ENCODE data around the gene NDST1. TPM values are rescaled to one million over a fixed set of nuclear protein-coding genes. Genes with fewer than 3 reads are reported as not detected.

NDST1 gene
- total and polyA plus RNA-seq, 2 experiments from 2014 or later: 39.1 to 129 TPM

GRCh38 chr5:150553402-150553801 is 45.5 kb downstream of the NDST1 start:
- DNase-seq: no peak
- no peak overlapping the region for H2AFZ ChIP-seq
- H4K20me1 ChIP-seq (ENCODE audit: insufficient read depth): no peaks in the 10 kb centered on the region
- no peaks in the 10 kb centered on the region for H3K27me3 ChIP-seq (replicated peaks; ENCODE audit: insufficient read depth)
- TF ChIP-seq EZH2 (IDR thresholded peaks at IDR 0.05; ENCODE audit: insufficient read depth, poor library complexity, severe bottlenecking) (no peak), EZH2phosphoT487 (IDR thresholded peaks at IDR 0.05; ENCODE audit: insufficient read depth, low read depth) (no peak)
- WGBS, 2 experiments (ENCODE audit: low coverage in 1 of 2, low lambda C conversion rate in 2 of 2, missing lambda C conversion rate in 2 of 2): 92 to 94% methylated on average over 16 to 17 of the region's 17 CpGs
- H3F3A ChIP-seq (ENCODE audit: insufficient read depth): peaks cover 20% of the 10 kb centered on the region
- H3K36me3 ChIP-seq (ENCODE audit: low read depth): peaks cover 63% of the 10 kb centered on the region
- no peak overlapping the region for H3K4me2 ChIP-seq (ENCODE audit: unreplicated experiment)
- no peaks in the 10 kb centered on the region for H3K9me3 ChIP-seq (ENCODE audit: low read depth)
- H3K27ac ChIP-seq: no peak overlapping the region
- H3K9me2 ChIP-seq (ENCODE audit: insufficient read depth): no peaks in the 10 kb centered on the region
- no peaks in the 10 kb centered on the region; the same call in 1 of the 2 replicates for H3K4me1 ChIP-seq (ENCODE audit: insufficient read depth)
- H3K79me2 ChIP-seq (ENCODE audit: insufficient read depth): no peaks in the 10 kb centered on the region
- no peak overlapping the region for H3K4me3 ChIP-seq
- H3K9ac ChIP-seq: no peak overlapping the region
- in situ Hi-C loops (cut with MboI): no loop called here

- Histone ChIP-seq H3K27me3 (replicated peaks; ENCODE audit: insufficient read depth) (no peaks in the 10 kb centered on the region), H3K4me1 (ENCODE audit: insufficient read depth) (peaks cover 1% of the 10 kb centered on the region; the same call in 1 of the 2 replicates), H3K79me2 (ENCODE audit: insufficient read depth) (no peaks in the 10 kb centered on the region), H3K9ac (no peak overlapping the region), H3K4me2 (ENCODE audit: unreplicated experiment) (no peak overlapping the region), H3K27ac (no peak overlapping the region), H3K4me3 (no peak overlapping the region), H3K36me3 (ENCODE audit: low read depth) (peaks cover 59% of the 10 kb centered on the region), H3K9me2 (ENCODE audit: insufficient read depth) (no peaks in the 10 kb centered on the region), H3F3A (ENCODE audit: insufficient read depth) (peaks cover 24% of the 10 kb centered on the region), H4K20me1 (ENCODE audit: insufficient read depth) (no peaks in the 10 kb centered on the region), H2AFZ (no peak overlapping the region), H3K9me3 (ENCODE audit: low read depth) (no peaks in the 10 kb centered on the region)
- TF ChIP-seq EZH2 (IDR thresholded peaks at IDR 0.05; ENCODE audit: insufficient read depth, poor library complexity, severe bottlenecking) (no peak), EZH2phosphoT487 (IDR thresholded peaks at IDR 0.05; ENCODE audit: insufficient read depth, low read depth) (no peak)
- 93 to 94% methylated on average over 8 of the region's 8 CpGs for WGBS, 2 experiments (ENCODE audit: low coverage in 1 of 2, low lambda C conversion rate in 2 of 2, missing lambda C conversion rate in 2 of 2)
- DNase-seq: no peak
- in situ Hi-C loops (cut with MboI): no loop called here
Observed at GRCh38 chr5:150553911-150554310, 46.0 kb downstream of the NDST1 start.

- Histone ChIP-seq H3F3A (ENCODE audit: insufficient read depth) (peaks cover 33% of the 10 kb centered on the region), H3K27ac (no peak overlapping the region), H2AFZ (no peak overlapping the region), H3K36me3 (ENCODE audit: low read depth) (peaks cover 50% of the 10 kb centered on the region), H3K9ac (no peak overlapping the region), H3K9me3 (ENCODE audit: low read depth) (no peaks in the 10 kb centered on the region), H3K9me2 (ENCODE audit: insufficient read depth) (no peaks in the 10 kb centered on the region), H3K79me2 (ENCODE audit: insufficient read depth) (no peaks in the 10 kb centered on the region), H3K4me2 (ENCODE audit: unreplicated experiment) (no peak overlapping the region), H4K20me1 (ENCODE audit: insufficient read depth) (no peaks in the 10 kb centered on the region), H3K4me3 (no peak overlapping the region), H3K27me3 (replicated peaks; ENCODE audit: insufficient read depth) (no peaks in the 10 kb centered on the region), H3K4me1 (ENCODE audit: insufficient read depth) (peaks cover 11% of the 10 kb centered on the region)
- in situ Hi-C loops (cut with MboI): no loop called here
- 55 to 67% methylated on average over 8 of the region's 8 CpGs for WGBS, 2 experiments (ENCODE audit: low coverage in 1 of 2, low lambda C conversion rate in 2 of 2, missing lambda C conversion rate in 2 of 2)
- DNase-seq: peak; percentile 30
- TF ChIP-seq EZH2phosphoT487 (IDR thresholded peaks at IDR 0.05; ENCODE audit: insufficient read depth, low read depth): no peak
- no peak for TF ChIP-seq EZH2 (IDR thresholded peaks at IDR 0.05; ENCODE audit: insufficient read depth, poor library complexity, severe bottlenecking)
Observed at GRCh38 chr5:150554857-150555256, 46.9 kb downstream of the NDST1 start.

- Histone ChIP-seq H2AFZ (no peak overlapping the region), H3K79me2 (ENCODE audit: insufficient read depth) (no peaks in the 10 kb centered on the region), H3K9me3 (ENCODE audit: low read depth) (no peaks in the 10 kb centered on the region), H3K27ac (no peak overlapping the region), H3K4me2 (ENCODE audit: unreplicated experiment) (no peak overlapping the region), H3K4me3 (no peak overlapping the region), H3K27me3 (replicated peaks; ENCODE audit: insufficient read depth) (no peaks in the 10 kb centered on the region), H4K20me1 (ENCODE audit: insufficient read depth) (no peaks in the 10 kb centered on the region), H3K4me1 (ENCODE audit: insufficient read depth) (peaks cover 19% of the 10 kb centered on the region), H3F3A (ENCODE audit: insufficient read depth) (peaks cover 42% of the 10 kb centered on the region), H3K36me3 (ENCODE audit: low read depth) (peaks cover 44% of the 10 kb centered on the region), H3K9me2 (ENCODE audit: insufficient read depth) (no peaks in the 10 kb centered on the region), H3K9ac (no peak overlapping the region)
- 95 to 96% methylated on average over 3 of the region's 3 CpGs for WGBS, 2 experiments (ENCODE audit: low coverage in 1 of 2, low lambda C conversion rate in 2 of 2, missing lambda C conversion rate in 2 of 2)
- TF ChIP-seq EZH2phosphoT487 (IDR thresholded peaks at IDR 0.05; ENCODE audit: insufficient read depth, low read depth) (no peak), EZH2 (IDR thresholded peaks at IDR 0.05; ENCODE audit: insufficient read depth, poor library complexity, severe bottlenecking) (no peak)
- in situ Hi-C loops (cut with MboI): no loop called here
- DNase-seq: no peak
Observed at GRCh38 chr5:150556106-150556505, 48.2 kb downstream of the NDST1 start.

Data from GM23248 (cell line).